ENCODE measurements around the gene KIF1B. TPM values are rescaled to one million over a fixed set of nuclear protein-coding genes. Genes with fewer than 3 reads are reported as not detected.

Gene KIF1B
- total RNA-seq, 2 experiments from 2014 or later: 6.1 to 6.2 TPM

DNA sequence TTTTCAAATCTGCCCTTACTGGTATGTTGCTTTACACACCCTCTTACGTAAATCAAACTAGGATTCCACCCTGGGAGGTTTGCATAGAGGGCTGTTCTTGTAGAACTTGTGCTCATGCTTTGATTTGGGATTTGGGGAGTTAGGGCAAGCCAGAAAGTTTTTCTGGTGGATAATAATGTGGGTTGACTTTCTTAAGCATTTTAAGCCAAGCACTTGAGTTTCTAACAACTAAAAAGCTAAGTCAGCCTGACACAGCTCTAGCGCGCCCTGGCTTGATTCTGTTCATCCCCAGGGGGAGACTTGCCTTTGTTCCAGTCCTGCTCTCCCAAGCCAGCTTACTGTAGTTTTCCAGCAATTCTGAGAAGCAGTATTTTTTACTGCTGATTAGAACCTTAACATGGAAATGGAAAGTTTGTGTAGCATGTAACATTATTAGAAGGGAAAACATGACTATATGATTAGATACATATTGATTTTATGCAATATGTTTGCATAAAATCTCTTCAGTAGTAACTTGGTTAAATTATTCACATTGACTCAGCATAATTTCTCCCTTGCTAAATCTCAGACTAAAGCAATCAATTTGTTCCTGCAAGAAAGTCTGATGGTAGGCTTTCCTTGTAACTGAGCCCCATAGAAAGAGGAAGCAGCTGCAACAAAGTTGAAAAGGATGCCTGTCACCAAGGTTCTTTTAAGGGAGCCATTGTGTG, 177.5 kb downstream of the KIF1B start:
- no peaks in the 10 kb centered on the region for H3K9me3 Mint-ChIP-seq
- peaks cover 3% of the 10 kb centered on the region for H3K4me1 Mint-ChIP-seq (ENCODE audit: low read depth)
- H3K27me3 Mint-ChIP-seq (ENCODE audit: low read depth): no peaks in the 10 kb centered on the region
- CTCF ChIA-PET: interaction anchor here (0.6 to 0.8 kb wide), 3 partner anchors 8 to 382 kb away, joined by 3 read pairs; no protein-coding TSS in a partner anchor
- no peak overlapping the region for H3K4me3 Mint-ChIP-seq
- intact Hi-C loops (cut with micrococcal nuclease): no loop called here
- no peak overlapping the region for H3K27ac Mint-ChIP-seq
- no peak for DNase-seq
- no peaks in the 10 kb centered on the region for H3K36me3 Mint-ChIP-seq (ENCODE audit: low read depth)

DNA sequence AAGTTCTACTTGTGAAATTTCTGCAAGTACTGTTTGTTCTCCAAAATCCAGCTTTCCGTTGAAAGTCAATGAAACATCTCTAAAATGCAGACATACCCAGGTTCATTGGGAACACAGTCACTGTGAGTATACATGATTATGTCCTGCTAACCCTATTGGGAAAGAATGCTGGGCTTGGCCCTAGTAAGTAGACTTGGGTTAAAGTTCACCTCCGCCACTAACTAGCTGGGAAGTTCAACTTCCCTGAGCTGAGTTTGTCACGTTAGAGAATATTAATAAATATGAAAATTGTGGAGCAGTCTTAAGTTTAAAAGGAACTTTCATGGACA, 178.0 kb downstream of the KIF1B start:
- CTCF ChIA-PET: interaction anchor here (0.8 kb wide), 1 partner anchor 17 kb away, joined by 3 read pairs; no protein-coding TSS in a partner anchor
- peaks cover 3% of the 10 kb centered on the region for H3K4me1 Mint-ChIP-seq (ENCODE audit: low read depth)
- intact Hi-C loops (cut with micrococcal nuclease): no loop called here

GRCh38 chr1:10389271-10389973, 179.1 kb downstream of the KIF1B start:
- H3K27ac Mint-ChIP-seq: no peak overlapping the region
- H3K4me1 Mint-ChIP-seq (ENCODE audit: low read depth): peaks cover 3% of the 10 kb centered on the region
- CTCF ChIA-PET: no interaction called here
- no peak for DNase-seq
- intact Hi-C loops (cut with micrococcal nuclease): no loop called here
- H3K4me3 Mint-ChIP-seq: no peak overlapping the region
- peaks cover 6% of the 10 kb centered on the region for H3K9me3 Mint-ChIP-seq
- H3K27me3 Mint-ChIP-seq (ENCODE audit: low read depth): no peaks in the 10 kb centered on the region
- no peaks in the 10 kb centered on the region for H3K36me3 Mint-ChIP-seq (ENCODE audit: low read depth)

More for the DNA sequence above, 178.0 kb downstream of the KIF1B start:
- Mint-ChIP-seq H3K36me3 (ENCODE audit: low read depth) (no peaks in the 10 kb centered on the region), H3K27ac (no peak overlapping the region), H3K4me3 (no peak overlapping the region), H3K9me3 (no peaks in the 10 kb centered on the region), H3K27me3 (ENCODE audit: low read depth) (no peaks in the 10 kb centered on the region)
- no peak for DNase-seq

DNA sequence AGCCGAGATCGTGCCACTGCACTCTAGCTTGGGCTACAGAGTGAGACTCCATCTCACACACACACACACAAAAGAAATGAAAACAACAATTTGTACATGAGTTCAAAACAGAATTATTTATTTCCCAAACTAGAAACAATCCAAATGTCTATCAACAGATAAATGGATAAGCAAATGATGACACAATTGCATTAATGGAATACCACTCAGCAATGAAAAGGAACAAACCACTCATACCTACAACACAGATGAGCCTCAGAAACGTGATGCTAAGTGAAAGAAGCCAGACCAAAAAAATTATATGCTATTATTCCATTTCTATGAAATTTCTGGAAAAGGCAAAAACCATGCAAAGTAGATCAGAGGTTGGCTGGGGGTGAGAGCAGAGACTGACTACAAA, 186.5 kb downstream of the KIF1B start:
- CTCF ChIA-PET: no interaction called here
- H3K36me3 Mint-ChIP-seq (ENCODE audit: low read depth): peaks cover 7% of the 10 kb centered on the region
- no peak for DNase-seq
- no peaks in the 10 kb centered on the region for H3K27me3 Mint-ChIP-seq (ENCODE audit: low read depth)
- no peak overlapping the region for H3K4me3 Mint-ChIP-seq
- peaks cover 6% of the 10 kb centered on the region for H3K9me3 Mint-ChIP-seq
- intact Hi-C loops (cut with micrococcal nuclease): no loop called here
- H3K27ac Mint-ChIP-seq: no peak overlapping the region
- peaks cover 17% of the 10 kb centered on the region for H3K4me1 Mint-ChIP-seq (ENCODE audit: low read depth)

DNA sequence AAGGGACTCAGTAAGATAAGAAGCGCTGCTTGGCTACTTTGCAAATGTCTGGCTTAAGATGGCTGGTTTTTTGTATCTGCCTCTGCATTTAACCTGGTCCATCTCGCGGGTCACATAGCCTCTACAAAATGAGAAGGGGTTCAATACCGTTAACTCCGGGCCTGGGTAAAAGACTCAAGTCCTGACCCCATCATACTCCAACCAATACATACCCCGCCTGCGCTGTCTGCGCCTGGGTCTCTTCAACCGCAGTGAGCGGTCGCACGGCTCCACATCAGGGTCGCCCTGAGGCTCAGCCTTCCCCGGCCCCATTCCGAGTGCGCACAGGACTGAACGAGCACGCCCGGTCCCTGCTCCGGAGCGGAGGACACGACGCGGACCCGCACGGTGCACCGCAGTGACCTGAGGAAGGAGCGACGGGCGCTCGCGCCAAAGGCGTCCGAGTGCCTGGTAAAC, 187.9 kb downstream of the KIF1B start:
- intact Hi-C loops (cut with micrococcal nuclease): loop anchor here (1.0 to 2.0 kb wide), 5 partner anchors 30 to 455 kb away; partner anchors contain the start of genes LZIC, NMNAT1 and PEX14
- no peak overlapping the region for H3K27ac Mint-ChIP-seq
- CTCF ChIA-PET: interaction anchor here (0.6 kb wide), 1 partner anchor 47 kb away, joined by 3 read pairs; no protein-coding TSS in a partner anchor

DNA sequence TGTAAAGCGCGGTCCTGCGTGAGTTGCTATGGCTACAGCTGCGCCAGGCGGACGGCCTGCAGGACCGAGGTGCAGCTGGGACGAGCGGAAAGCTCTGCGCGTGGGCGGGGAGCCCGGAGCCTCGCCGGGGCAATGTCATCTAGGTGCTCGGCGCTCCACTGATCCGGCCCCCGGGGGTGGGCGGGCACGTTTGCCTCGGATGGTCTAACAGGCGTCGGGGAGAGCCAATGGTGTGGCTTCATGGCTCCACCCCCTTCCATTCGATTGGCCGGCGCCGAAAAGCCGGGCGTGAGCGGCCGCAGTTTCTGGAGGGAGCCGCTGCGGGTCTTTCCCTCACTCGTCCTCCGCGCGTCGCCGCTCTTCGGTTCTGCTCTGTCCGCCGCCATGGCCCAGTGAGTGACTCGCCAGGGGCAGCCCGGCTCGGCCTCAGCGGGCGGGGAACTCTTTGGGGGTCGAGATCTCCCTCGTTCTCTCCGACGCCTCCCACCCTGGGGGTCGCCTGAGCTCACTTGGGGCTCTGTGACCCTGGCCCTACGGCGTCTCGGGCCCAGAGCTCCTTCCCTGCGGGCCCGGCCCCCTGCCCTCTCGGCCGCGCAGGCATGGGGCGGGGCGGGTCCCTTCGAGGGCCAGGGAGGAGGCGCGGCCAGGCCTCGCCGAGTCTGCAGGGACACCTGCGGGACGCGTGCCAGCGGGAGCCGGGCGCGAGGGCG, 188.5 kb downstream of the KIF1B start, which contains the start of gene PGD:
Gene PGD (plus strand): TSS at position 331 of the 710 bp plus-strand sequence. CDS start 54 bp downstream, at position 385.
- Mint-ChIP-seq H3K27ac (no peak within 1 kb of the TSS), H3K9me3 (peaks cover 4% of the 10 kb centered on the region), H3K27me3 (ENCODE audit: low read depth) (no peaks in the 10 kb centered on the region), H3K4me1 (ENCODE audit: low read depth) (peaks cover 24% of the 10 kb centered on the region), H3K4me3 (peak within 1 kb of the TSS; percentile 83), H3K36me3 (ENCODE audit: low read depth) (peaks cover 21% of the 10 kb centered on the region)
- DNase-seq: peak; percentile 98
- CTCF ChIA-PET: interaction anchor here (1.5 kb wide), 2 partner anchors 13 to 21 kb away, joined by 5 to 6 read pairs; no protein-coding TSS in a partner anchor
- intact Hi-C loops (cut with micrococcal nuclease): loop anchor here (1.0 to 2.0 kb wide), 6 partner anchors 29 to 456 kb away; partner anchors contain the start of genes LZIC, NMNAT1, PEX14 and UBE4B

More for the DNA sequence above, 187.9 kb downstream of the KIF1B start:
- Mint-ChIP-seq H3K4me1 (ENCODE audit: low read depth) (peaks cover 18% of the 10 kb centered on the region), H3K4me3 (peak overlapping the region; percentile 83), H3K27me3 (ENCODE audit: low read depth) (no peaks in the 10 kb centered on the region), H3K36me3 (ENCODE audit: low read depth) (peaks cover 15% of the 10 kb centered on the region), H3K9me3 (peaks cover 6% of the 10 kb centered on the region)
- DNase-seq: no peak

DNA sequence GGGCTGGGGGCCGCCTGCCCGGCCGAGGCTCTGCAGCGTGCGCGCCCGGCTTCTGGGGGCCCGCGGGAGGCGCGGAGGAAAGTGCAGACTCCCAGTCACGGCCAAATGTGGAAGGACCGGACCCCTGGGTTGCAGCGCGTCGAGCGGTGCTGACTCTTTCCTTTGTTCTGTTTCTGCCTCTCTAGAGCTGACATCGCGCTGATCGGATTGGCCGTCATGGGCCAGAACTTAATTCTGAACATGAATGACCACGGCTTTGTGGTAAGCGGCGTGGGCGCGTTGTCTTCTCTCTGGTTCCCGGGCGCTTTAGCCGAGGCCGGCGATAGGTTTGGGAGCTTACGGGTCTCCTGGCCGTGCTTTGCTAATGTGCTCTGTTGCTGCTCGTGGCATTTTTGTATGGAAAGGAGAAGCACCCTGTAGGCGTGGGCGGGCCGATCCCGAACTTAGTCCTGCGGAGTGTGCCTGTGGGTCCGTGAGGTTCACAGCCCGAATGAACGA, 189.1 kb downstream of the KIF1B start:
- intact Hi-C loops (cut with micrococcal nuclease): loop anchor here (1.0 to 2.0 kb wide), 4 partner anchors 75 to 367 kb away; partner anchors contain the start of genes PEX14 and UBE4B
- Mint-ChIP-seq H3K9me3 (no peaks in the 10 kb centered on the region), H3K4me1 (ENCODE audit: low read depth) (peaks cover 25% of the 10 kb centered on the region), H3K4me3 (peak overlapping the region; percentile 83), H3K27me3 (ENCODE audit: low read depth) (no peaks in the 10 kb centered on the region), H3K27ac (no peak overlapping the region), H3K36me3 (ENCODE audit: low read depth) (peaks cover 22% of the 10 kb centered on the region)
- CTCF ChIA-PET: interaction anchor here (1.5 kb wide), 2 partner anchors 12 to 22 kb away, joined by 5 to 6 read pairs; no protein-coding TSS in a partner anchor
- peak; percentile 26 for DNase-seq

DNA sequence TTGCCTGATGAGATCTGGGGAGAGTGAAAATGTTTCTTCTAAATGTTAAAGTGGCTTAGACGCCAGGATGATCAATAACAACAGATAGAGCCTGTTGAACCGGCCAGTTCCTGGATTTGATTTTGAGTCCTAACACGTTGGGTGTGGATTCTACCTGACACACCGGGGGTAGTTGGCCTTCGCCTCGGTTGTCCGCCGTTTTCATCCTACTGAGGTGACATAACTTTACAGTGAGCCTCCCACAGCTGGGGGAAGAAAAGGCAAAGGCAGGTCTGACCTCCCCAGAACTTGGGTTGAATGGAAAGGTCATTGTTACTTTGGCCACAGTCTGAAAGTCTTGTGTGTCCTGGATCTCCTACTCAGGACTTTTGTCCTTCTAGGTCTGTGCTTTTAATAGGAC, 189.6 kb downstream of the KIF1B start:
- no peaks in the 10 kb centered on the region for H3K27me3 Mint-ChIP-seq (ENCODE audit: low read depth)
- peak overlapping the region; percentile 83 for H3K4me3 Mint-ChIP-seq
- no peak for DNase-seq
- intact Hi-C loops (cut with micrococcal nuclease): no loop called here
- no peaks in the 10 kb centered on the region for H3K9me3 Mint-ChIP-seq
- H3K4me1 Mint-ChIP-seq (ENCODE audit: low read depth): peaks cover 25% of the 10 kb centered on the region
- CTCF ChIA-PET: interaction anchor here (0.6 to 1.5 kb wide), 3 partner anchors 12 to 525 kb away, joined by 4 to 6 read pairs (median 5); no protein-coding TSS in a partner anchor
- H3K27ac Mint-ChIP-seq: no peak overlapping the region
- peaks cover 25% of the 10 kb centered on the region for H3K36me3 Mint-ChIP-seq (ENCODE audit: low read depth)

DNA sequence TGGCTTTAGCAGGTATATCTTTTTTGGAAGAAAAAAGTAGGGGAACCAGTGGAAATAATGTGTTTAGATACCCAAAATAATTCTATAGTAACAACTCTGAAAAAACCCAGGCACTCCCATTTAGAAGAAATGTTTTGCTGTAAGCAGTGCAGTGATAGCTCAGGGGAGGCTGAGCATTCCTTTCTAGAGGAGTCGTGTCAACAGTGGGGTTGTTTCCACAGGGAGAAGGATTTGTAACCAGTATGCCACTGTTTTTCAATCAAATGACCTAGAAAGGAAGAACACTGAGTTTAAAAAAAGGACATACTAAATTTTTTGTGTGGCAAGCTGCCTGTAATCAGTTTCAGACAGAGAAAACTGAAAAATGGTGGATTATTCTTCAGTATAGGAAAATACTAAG, 190.9 kb downstream of the KIF1B start:
- Mint-ChIP-seq H3K4me1 (ENCODE audit: low read depth) (peaks cover 25% of the 10 kb centered on the region), H3K9me3 (no peaks in the 10 kb centered on the region), H3K27me3 (ENCODE audit: low read depth) (no peaks in the 10 kb centered on the region), H3K27ac (no peak overlapping the region), H3K36me3 (ENCODE audit: low read depth) (peaks cover 25% of the 10 kb centered on the region), H3K4me3 (no peak overlapping the region)
- no peak for DNase-seq
- CTCF ChIA-PET: no interaction called here
- intact Hi-C loops (cut with micrococcal nuclease): no loop called here

DNA sequence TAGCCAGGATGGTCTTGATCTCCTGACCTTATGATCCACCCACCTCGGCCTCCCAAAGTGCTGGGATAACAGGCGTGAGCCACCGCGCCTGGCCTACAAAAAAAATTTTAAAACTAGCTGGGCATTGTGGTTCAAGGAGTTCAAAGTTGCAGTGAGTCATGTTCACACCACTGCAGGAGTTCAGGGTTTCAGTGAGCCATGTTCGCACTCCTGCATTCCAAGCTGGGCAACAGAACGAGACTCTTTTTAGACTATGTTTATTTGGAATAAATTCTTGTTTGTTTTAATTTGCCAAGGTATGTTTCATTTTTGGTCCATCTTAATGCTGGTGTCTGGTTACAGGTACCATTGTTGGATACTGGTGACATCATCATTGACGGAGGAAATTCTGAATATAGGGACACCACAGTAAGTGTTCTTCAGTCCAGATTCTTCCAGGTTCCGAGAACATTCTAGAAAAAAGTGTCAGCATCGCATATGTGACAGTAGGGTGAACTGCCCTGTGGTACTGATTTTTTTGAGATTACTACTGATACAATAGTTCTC, 192.4 kb downstream of the KIF1B start:
- peaks cover 23% of the 10 kb centered on the region for H3K4me1 Mint-ChIP-seq (ENCODE audit: low read depth)
- intact Hi-C loops (cut with micrococcal nuclease): no loop called here
- no peak overlapping the region for H3K27ac Mint-ChIP-seq
- H3K4me3 Mint-ChIP-seq: no peak overlapping the region
- peaks cover 36% of the 10 kb centered on the region for H3K36me3 Mint-ChIP-seq (ENCODE audit: low read depth)
- H3K9me3 Mint-ChIP-seq: no peaks in the 10 kb centered on the region
- CTCF ChIA-PET: no interaction called here
- H3K27me3 Mint-ChIP-seq (ENCODE audit: low read depth): no peaks in the 10 kb centered on the region
- DNase-seq: no peak

DNA sequence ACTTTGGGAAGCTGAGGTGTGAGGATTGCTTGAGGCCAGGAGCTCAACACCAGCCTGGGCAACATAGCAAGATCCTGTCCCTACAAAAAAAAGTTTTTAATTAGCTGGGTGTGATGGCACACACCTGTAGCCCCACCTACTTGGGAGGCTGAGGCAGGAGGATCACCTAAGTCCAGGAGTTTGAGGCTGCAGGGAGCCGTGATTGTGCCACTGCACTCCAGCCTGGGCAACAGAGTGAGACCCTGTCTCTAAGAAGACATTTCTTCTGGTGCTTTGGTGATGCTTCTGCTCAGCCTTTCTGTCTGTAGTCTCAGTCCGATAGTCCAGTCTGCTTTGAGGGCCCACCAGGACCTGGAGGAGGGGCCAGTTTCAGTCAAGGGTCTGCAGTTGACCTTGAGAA, 196.8 kb downstream of the KIF1B start:
- H3K36me3 Mint-ChIP-seq (ENCODE audit: low read depth): peaks cover 44% of the 10 kb centered on the region
- intact Hi-C loops (cut with micrococcal nuclease): no loop called here

More for the DNA sequence above, 196.8 kb downstream of the KIF1B start:
- DNase-seq: no peak
- CTCF ChIA-PET: no interaction called here
- Mint-ChIP-seq H3K9me3 (no peaks in the 10 kb centered on the region), H3K4me1 (ENCODE audit: low read depth) (peaks cover 8% of the 10 kb centered on the region), H3K27ac (no peak overlapping the region), H3K27me3 (ENCODE audit: low read depth) (no peaks in the 10 kb centered on the region), H3K4me3 (no peak overlapping the region)
